ENCODE data around the gene USP7.
"Not testable (repeated sequence)": the region's sequence is repeated elsewhere in the genome, so short reads cannot be mapped to it uniquely, and the experiment has no call there.

Gene USP7

GRCh38 chr16:8963821-8964441 lies at the start of gene USP7:
Gene USP7 (minus strand): TSS chr16:8963906. CDS start chr16:8963285, 621 bp downstream.
- peak; percentile 67 for DNase-seq

DNA sequence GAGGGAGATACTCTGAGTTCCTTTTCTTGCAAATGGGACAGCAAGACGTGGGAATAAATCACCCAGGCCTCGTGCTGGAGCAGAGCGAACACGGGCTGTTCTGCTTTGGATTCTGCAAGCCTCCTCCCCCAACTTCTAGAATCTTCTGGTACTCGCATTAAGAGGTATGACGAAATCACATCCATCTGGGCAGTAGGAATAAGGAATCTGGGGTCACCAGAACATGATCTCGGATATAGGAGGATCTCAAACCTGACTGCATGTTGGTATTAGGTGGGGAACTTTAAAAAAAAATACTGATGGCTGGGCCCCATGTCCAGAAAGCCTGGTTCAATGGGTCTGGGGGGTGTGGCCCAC lies 49.8 kb upstream of the USP7 start:
- no peak for DNase-seq

DNA sequence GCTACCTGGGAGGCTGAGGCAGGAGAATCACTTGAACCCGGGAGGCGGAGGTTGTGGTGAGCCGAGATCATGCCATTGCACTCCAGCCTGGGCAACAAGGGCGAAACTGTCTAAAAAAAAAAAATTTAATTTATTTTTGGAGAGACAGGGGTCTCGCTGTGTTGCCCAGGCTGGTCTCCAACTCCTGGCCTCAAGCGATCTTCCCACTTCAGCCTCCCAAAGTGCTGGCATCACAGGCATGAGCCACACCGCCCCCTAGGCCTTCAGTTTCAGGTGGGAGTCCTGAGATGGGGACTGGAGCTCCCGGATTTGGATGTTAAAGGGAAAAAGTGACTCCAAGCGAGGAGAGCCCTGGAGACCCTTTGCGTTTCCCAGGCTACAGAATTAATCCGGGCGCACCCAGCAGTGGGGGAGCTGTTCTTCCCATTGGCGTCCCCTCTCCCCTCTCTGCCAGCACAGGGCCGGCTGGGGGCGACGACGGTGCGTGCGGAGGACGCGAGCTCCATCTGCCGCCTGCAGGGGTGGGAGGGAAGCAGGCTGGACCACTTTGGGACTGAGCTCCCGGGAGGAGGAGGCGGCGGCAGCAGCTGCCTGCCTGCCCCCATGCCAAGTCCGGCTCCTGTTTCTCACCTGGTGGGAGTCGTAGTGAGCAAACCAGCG lies 49.3 kb upstream of the USP7 start:
- DNase-seq: no peak

GRCh38 chr16:9012330-9012729 lies 48.6 kb upstream of the USP7 start:
- no peak for DNase-seq

DNA sequence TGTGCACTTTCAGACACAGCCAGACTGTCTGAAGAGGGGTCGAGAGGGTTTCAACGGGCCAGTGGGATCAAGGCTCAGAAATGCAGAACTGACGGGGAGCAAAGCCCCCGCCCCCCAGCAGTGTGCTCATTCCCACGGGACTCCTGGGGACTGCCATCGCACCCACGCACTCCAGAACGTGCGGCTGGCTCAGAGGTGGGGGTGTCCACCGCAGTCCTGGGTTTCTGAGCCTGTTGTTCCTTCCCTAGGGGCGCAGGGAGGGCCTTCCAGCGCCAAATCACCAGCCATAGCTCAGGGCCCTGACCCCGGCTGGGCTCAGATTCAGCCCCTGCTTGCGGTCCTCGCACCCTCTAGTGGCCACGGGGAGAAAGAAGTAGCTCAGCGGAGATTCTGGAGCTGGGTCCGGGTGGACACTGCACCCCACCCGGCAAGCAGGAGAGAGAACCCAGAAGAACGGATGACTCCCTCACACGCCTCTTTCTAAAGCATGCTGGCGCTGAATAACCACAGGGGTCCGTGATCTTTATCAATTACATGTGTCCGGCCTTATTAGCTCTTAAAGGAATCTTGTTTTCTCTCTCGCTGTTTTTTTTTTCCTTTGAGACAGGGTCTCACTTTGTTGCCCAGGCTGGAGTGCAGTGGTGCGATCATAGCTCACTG lies 45.0 kb upstream of the USP7 start:
- peak; percentile 9 for DNase-seq

DNA sequence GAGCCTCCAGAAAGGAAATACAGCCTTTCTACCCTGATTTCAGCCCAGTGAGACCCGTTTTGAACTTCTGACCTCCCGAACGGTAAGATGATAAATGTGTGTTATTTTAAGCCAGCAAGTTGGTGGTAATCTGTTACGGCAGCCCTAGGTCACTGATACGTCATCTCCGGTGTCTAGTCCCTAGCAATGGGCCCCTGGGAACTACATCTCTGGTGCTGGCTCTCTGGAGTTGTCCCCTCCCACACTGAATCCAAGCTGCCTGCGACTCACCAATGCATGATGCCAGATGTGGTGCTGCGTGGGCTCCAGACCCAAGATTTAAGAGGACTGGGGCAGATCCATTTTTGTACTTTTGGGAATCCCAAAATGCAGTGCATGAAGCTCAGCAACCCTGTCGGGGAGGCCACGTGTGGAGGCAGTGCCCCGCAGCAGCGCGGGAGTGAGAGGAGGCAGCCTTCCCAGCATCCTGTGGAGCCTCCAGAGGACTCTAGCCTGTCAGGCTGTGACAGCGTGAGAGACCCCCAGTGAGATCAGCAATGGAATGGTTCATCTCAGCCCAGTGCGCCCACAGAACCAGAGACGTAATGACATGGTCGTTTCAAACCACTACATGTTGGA lies 43.6 kb upstream of the USP7 start:
- DNase-seq: no peak

DNA sequence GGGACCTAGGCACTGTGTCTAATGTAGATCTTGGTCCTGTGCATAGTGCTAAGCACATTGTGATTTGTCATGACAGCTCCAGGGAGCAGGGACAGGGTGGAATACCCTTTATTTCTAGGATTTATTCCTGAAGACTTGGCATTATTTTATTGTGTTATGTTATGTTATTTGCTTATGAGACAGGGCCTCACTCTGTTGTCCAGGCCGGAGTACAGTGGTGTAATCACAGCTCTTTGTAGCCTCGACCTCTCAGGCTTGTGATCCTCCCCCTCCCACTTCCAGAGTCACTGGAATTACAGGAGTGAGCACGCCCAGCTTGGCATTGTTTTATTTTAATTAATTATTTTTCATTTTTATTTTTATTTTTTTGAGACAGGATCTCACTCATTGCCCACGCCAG lies 40.5 kb upstream of the USP7 start:
- DNase-seq: no peak

- DNase-seq: no peak
These were observed 40.1 kb upstream of the USP7 start for GRCh38 chr16:9003763-9004162.

GRCh38 chr16:9003322-9003721 lies 39.6 kb upstream of the USP7 start:
- no peak for DNase-seq

DNA sequence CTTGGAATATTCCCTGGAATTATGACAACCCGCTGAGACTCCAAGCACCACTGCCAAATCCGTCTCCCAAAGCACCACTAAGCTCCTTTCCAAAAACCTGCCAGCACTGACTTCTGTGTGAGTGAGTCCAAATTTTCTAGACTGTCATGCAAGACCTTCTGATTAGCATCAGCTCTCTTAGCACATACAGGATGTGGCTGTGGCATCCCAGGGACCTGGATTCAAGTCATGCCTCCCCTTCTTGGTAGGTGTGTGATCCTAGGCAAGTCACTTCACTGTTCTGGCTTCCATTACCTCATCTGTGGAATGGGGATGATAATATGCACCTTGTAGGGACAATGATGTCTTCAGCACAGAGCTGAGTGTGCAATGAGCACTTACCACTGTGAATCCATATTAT lies 38.3 kb upstream of the USP7 start:
- DNase-seq: no peak

GRCh38 chr16:9000664-9001063 lies 37.0 kb upstream of the USP7 start:
- no peak for DNase-seq

GRCh38 chr16:8999800-9000199 lies 36.1 kb upstream of the USP7 start:
- DNase-seq: no peak

DNA sequence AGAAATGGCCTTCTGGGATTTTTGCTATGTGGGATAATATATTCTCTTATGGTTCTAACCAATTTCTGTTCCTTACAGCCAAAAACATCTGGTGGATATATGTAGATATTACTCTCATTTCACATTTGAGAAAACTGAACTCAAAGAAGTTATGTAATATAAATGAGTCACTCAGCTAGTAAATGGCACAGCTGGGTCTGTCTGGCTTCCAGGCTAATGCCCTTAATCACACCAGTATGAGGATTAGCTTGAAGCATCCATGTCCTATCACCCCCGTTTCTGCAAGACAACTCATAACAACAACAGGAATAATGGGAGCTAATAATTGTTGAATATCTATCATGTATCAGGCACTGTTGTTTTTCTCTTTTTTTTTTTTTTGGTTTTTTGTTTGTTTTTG lies 34.4 kb upstream of the USP7 start:
- no peak for DNase-seq

GRCh38 chr16:8996891-8997290 lies 33.2 kb upstream of the USP7 start:
- no peak for DNase-seq

- DNase-seq: no peak
These were observed 26.7 kb upstream of the USP7 start for GRCh38 chr16:8990445-8990844.

- no peak for DNase-seq
These were observed 25.6 kb upstream of the USP7 start for GRCh38 chr16:8989099-8989878.

GRCh38 chr16:8986818-8987191 lies 23.1 kb upstream of the USP7 start:
- no peak for DNase-seq

- no peak for DNase-seq
These were observed 22.4 kb upstream of the USP7 start for GRCh38 chr16:8986111-8986510.

GRCh38 chr16:8982816-8983215 lies 19.1 kb upstream of the USP7 start:
- DNase-seq: no peak

GRCh38 chr16:8981901-8982300 lies 18.2 kb upstream of the USP7 start:
- DNase-seq: not testable (repeated sequence)

GRCh38 chr16:8976189-8976588 lies 12.5 kb upstream of the USP7 start:
- DNase-seq: not testable (repeated sequence)

DNA sequence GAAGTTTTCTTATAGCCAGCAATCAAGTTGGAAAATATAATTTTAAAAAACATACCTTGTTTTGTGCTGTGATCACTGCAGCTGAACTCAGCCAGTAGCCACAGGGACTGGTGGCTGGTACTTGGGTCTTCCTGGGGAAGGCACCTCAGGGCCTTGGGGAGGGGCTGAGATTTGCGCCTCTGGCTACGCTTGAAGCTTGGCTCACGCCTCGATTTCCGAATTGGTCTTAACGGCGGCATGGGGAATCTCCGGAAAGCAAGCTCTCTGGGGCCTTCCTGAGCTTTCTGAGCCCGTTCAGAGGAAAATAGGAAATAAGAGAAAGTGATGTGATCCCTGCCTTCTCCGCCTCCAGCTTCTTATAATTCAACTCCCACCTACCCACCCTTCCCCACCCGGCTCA lies 11.3 kb upstream of the USP7 start:
- DNase-seq: no peak

- no peak for DNase-seq
These were observed 9.3 kb upstream of the USP7 start for GRCh38 chr16:8972843-8973586.

Data from NCI-H1105 treated with DMSO at 0.1 percent for 48 hours (cell line).